ENCODE results near the gene ACP2.

ACP2 gene

DNA sequence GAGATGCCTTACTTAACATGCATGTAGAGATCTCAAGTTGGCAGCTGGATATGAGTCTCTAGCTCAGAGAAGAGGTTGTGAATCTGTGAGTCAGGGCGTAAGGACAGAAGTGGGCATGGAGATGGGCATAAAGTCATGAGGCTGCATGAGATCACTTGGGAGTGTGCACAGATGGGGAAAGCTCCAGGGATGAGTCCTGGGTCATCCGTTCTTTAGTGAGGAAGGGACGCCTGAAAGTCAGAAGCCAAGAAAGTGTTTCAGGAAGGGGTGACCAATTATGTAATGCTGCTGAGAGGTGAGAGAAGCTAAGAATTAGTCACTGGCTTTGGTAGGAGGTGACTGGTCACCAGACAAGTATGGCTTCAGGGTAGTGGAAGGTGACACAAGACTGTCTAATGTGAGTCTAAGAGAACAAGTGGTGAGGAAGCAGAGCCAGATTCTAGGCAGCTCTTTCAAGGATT lies 6.7 kb downstream of the ACP2 start:
- no peak for TF ChIP-seq CTCF (IDR thresholded peaks at IDR 0.05; ENCODE audit: low read depth, low read length)
- no peak for DNase-seq (ENCODE audit: extremely low read depth, low read depth)

DNA sequence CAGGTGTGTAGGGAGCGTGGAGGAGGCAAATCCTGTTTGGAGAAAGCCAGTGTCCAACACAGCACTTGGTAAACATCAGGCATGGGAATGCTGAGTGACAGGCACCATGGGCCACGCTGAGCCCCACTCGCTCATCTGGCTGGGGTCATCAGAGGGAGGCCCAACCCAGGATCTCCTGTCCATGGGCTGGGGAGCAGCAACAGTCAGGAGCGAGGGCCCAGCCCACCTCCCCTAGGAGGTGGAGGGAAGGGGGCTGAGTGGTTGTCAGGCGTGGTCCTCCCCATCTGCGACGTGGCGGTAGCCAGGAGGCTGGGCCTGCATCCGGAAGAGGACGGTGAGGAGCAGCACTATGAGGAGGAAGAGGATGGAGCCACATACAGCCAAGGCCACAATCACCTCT lies 8.8 kb downstream of the ACP2 start:
- DNase-seq (ENCODE audit: extremely low read depth, low read depth), result no peak
- TF ChIP-seq CTCF (IDR thresholded peaks at IDR 0.05; ENCODE audit: low read depth, low read length), result no peak

- DNase-seq (ENCODE audit: extremely low read depth, low read depth), result no peak
- TF ChIP-seq CTCF (IDR thresholded peaks at IDR 0.05; ENCODE audit: low read depth, low read length), result no peak
Observed at GRCh38 chr11:47236482-47236881, 12.1 kb downstream of the ACP2 start.

GRCh38 chr11:47235163-47235562 lies 13.5 kb downstream of the ACP2 start:
- no peak for TF ChIP-seq CTCF (IDR thresholded peaks at IDR 0.05; ENCODE audit: low read depth, low read length)
- DNase-seq (ENCODE audit: extremely low read depth, low read depth), result no peak

DNA sequence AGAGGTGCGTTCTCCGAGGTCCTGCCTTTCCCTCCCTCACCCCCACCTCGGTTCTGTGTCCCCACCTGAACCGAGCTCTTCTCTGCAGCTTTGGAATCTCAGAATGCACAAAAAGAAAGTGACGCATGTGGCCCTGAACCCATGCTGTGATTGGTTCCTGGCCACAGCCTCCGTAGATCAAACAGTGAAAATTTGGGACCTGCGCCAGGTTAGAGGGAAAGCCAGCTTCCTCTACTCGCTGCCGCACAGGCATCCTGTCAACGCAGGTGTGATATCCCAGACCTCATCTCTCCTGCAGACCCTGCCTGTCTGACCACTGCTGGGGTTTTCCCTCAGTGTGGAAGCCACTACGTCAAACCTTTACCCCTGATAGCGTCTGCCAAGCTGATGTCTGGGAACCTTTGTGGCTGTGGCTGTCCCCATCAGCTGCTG lies 13.9 kb downstream of the ACP2 start:
- no peak for DNase-seq (ENCODE audit: extremely low read depth, low read depth)
- TF ChIP-seq CTCF (IDR thresholded peaks at IDR 0.05; ENCODE audit: low read depth, low read length), result no peak

DNA sequence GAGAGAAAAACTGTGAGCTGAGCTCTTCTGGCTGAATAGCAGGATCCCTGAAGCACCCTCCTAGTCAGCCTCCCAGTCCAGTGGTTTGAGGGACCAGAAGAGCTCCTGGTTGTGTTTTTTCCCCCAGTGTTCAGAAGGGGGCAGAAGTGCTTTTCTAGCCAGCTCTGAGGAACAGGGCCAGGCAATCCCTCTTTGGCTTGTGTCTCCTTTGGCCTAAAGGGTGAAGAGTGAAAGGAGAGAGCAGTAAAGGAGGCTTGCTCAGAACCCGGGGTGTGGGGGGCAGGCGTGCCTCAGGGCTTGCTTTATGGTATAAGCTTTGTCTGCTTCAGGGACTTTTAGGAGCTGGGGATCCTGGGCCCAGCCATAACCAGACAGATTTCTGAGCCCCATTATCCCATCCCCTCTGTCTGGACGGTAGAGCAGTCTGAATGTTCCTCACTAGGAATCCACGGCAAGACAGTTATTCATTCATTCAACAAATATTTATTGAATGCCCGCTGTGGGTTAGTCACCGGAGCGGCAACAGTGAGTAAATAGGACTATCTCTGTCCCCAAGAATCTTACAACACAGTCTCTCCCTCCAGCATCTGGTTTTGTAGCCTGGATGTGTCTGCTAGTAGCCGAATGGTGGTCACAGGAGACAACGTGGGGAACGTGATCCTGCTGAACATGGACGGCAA lies 14.5 kb downstream of the ACP2 start:
- no peak for DNase-seq (ENCODE audit: extremely low read depth, low read depth)
- TF ChIP-seq CTCF (IDR thresholded peaks at IDR 0.05; ENCODE audit: low read depth, low read length), result peak; percentile 46

DNA sequence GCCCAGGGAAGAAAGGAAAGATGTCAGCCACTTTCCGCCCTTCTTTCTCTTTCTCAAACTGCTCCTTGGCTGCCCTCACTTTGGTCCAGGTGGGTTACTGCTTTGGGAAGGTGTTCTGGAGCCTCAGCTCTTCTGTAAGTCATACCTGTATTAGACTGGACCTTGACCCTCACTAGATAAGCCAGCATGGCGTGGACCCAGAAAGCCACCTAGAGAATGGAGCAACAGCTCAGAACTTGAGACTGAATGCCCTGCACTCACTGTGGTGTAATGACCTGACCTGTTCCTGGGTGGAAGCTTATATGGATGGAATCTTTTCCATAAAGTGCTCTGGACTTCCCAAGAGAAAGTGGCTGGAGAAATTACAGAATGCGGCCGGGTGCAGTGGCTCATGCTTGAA lies 15.6 kb downstream of the ACP2 start:
- TF ChIP-seq CTCF (IDR thresholded peaks at IDR 0.05; ENCODE audit: low read depth, low read length), result no peak
- no peak for DNase-seq (ENCODE audit: extremely low read depth, low read depth)

All from AG09319 (cell line).